SK-N-SH (cell line): ENCODE results near the gene PRKACB.

Experiments
- CHD2 ChIP-seq: fragments of 150-350 bp; IDR thresholded peaks from 2 replicates; pipeline ENCODE4 v1.6.1; 2018; ENCODE audit warnings: low read length; ENCODE audit not compliant: partially characterized antibody
- EP300 ChIP-seq, 2 experiments: IDR thresholded peaks; 2 replicates each; pipeline versions ENCODE4 v1.4.0 to v1.6.1; 2012; ENCODE audit warnings: borderline replicate concordance in 1 of 2, low read depth in 1 of 2, low read length in 1 of 2
- EZH2phosphoT487 ChIP-seq: fragments of 200-600 bp; sonication (generic); IDR thresholded peaks from 2 replicates; pipeline ENCODE4 v1.6.1; 2017; ENCODE audit warnings: low read depth, mixed run types, mild to moderate bottlenecking, antibody characterized with exemption, moderate library complexity, borderline replicate concordance
- FOSL2 ChIP-seq: IDR thresholded peaks from 2 replicates; pipeline ENCODE4 v1.4.0; 2012; ENCODE audit warnings: low read depth, mild to moderate bottlenecking, moderate library complexity, borderline replicate concordance
- FOXM1 ChIP-seq: IDR thresholded peaks from 2 replicates; pipeline ENCODE4 v1.4.0; 2012; ENCODE audit warnings: low read depth, mild to moderate bottlenecking
- GABPA ChIP-seq: IDR thresholded peaks from 2 replicates; pipeline ENCODE4 v1.4.0; 2012; ENCODE audit warnings: low read depth, mild to moderate bottlenecking
- NFIC ChIP-seq: IDR thresholded peaks from 2 replicates; pipeline ENCODE4 v1.4.0; 2012; ENCODE audit warnings: borderline replicate concordance
- NRF1 ChIP-seq: IDR thresholded peaks from 2 replicates; pipeline ENCODE4 v1.6.1; 2012; ENCODE audit warnings: low read depth, mild to moderate bottlenecking, low read length
- POLR2AphosphoS5 ChIP-seq: IDR thresholded peaks from 2 replicates; pipeline ENCODE4 v1.6.1; 2012; ENCODE audit warnings: low read depth, low read length
- RAD21 ChIP-seq: IDR thresholded peaks from 2 replicates; pipeline ENCODE4 v1.6.1; 2012; ENCODE audit warnings: mild to moderate bottlenecking, low read length
- RFX5 ChIP-seq: IDR thresholded peaks from 2 replicates; pipeline ENCODE4 v1.6.1; 2012; ENCODE audit warnings: mild to moderate bottlenecking, improper control_type of control experiment, low read length
- SMC3 ChIP-seq: IDR thresholded peaks from 2 replicates; pipeline ENCODE4 v1.6.1; 2012; ENCODE audit warnings: low read depth, low read length, improper control_type of control experiment
- TF ChIP-seq, protein P1 (sequence below): fragments of 200-600 bp; sonication (generic); IDR thresholded peaks from 2 replicates; pipeline ENCODE4 v1.6.1; 2017; ENCODE audit warnings: antibody characterized with exemption, mild to moderate bottlenecking, moderate library complexity
- TF ChIP-seq, protein P2 (sequence below): fragments of 150-350 bp; IDR thresholded peaks from 2 replicates; pipeline ENCODE4 v1.6.1; 2017; ENCODE audit warnings: antibody characterized with exemption, low read length, low read depth, borderline replicate concordance

DNA sequence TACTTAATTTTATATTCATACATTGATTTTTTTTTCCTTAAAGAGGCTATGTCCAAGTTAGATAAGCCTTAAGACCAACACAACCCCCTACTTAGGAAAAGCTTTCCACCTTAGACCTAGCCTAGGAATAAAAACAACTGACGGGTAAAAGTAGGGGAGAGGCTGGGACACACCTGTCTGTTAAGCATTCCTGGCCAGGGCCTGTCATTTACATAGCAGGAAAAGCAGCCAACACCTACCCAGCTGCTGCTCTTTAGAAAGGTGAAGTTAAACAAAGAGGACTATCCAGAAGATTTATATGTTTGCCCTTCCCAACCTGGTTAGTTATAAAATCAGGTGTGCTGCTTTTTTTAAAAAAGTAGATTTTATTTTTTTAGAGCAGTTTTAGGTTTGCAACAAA lies 128.3 kb downstream of the PRKACB start:
- TF ChIP-seq EZH2phosphoT487 (no peak), RAD21 (no peak), NRF1 (no peak), FOXM1 (no peak), EP300 (IDR thresholded peaks at IDR 0.05; ENCODE audit: borderline replicate concordance in 1 of 2, low read depth in 1 of 2, low read length in 1 of 2) (no peak), NFIC (no peak), SMC3 (no peak), RFX5 (no peak), CHD2 (no peak), GABPA (no peak), FOSL2 (no peak), POLR2AphosphoS5 (no peak)
- TF ChIP-seq, protein P1, sequence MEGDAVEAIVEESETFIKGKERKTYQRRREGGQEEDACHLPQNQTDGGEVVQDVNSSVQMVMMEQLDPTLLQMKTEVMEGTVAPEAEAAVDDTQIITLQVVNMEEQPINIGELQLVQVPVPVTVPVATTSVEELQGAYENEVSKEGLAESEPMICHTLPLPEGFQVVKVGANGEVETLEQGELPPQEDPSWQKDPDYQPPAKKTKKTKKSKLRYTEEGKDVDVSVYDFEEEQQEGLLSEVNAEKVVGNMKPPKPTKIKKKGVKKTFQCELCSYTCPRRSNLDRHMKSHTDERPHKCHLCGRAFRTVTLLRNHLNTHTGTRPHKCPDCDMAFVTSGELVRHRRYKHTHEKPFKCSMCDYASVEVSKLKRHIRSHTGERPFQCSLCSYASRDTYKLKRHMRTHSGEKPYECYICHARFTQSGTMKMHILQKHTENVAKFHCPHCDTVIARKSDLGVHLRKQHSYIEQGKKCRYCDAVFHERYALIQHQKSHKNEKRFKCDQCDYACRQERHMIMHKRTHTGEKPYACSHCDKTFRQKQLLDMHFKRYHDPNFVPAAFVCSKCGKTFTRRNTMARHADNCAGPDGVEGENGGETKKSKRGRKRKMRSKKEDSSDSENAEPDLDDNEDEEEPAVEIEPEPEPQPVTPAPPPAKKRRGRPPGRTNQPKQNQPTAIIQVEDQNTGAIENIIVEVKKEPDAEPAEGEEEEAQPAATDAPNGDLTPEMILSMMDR: no peak
- TF ChIP-seq, protein P2, sequence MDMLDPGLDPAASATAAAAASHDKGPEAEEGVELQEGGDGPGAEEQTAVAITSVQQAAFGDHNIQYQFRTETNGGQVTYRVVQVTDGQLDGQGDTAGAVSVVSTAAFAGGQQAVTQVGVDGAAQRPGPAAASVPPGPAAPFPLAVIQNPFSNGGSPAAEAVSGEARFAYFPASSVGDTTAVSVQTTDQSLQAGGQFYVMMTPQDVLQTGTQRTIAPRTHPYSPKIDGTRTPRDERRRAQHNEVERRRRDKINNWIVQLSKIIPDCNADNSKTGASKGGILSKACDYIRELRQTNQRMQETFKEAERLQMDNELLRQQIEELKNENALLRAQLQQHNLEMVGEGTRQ: no peak
